ENCODE data around the gene FAM47E.
A peak's percentile ranks its signal among the peaks of the same experiment; 100 is the strongest.
"Not testable (repeated sequence)": the region's sequence is repeated elsewhere in the genome, so short reads cannot be mapped to it uniquely, and the experiment has no call there.

FAM47E gene

GRCh38 chr4:76226418-76226817 lies 25.1 kb upstream of the FAM47E start:
- DNase-seq = peak; percentile 51

GRCh38 chr4:76232681-76233080 lies 18.8 kb upstream of the FAM47E start:
- no peak for DNase-seq

- no peak for DNase-seq
Observed at GRCh38 chr4:76233083-76233482, 18.4 kb upstream of the FAM47E start.

GRCh38 chr4:76233529-76233928 lies 18.0 kb upstream of the FAM47E start:
- DNase-seq = no peak

GRCh38 chr4:76233967-76234678 lies 17.4 kb upstream of the FAM47E start:
- DNase-seq = no peak

GRCh38 chr4:76234679-76235044 lies 16.9 kb upstream of the FAM47E start:
- DNase-seq = no peak

- DNase-seq = no peak
Observed at GRCh38 chr4:76235407-76235806, 16.1 kb upstream of the FAM47E start.

- DNase-seq = no peak
Observed at GRCh38 chr4:76235915-76236314, 15.6 kb upstream of the FAM47E start.

- no peak for DNase-seq
Observed at GRCh38 chr4:76238236-76238635, 13.3 kb upstream of the FAM47E start.

GRCh38 chr4:76238701-76239100 lies 12.8 kb upstream of the FAM47E start:
- DNase-seq = no peak

- DNase-seq = no peak
Observed at GRCh38 chr4:76240236-76240635, 11.3 kb upstream of the FAM47E start.

- not testable (repeated sequence) for DNase-seq
Observed at GRCh38 chr4:76243877-76244276, 7.6 kb upstream of the FAM47E start.

- DNase-seq = no peak
Observed at GRCh38 chr4:76246025-76246424, 5.5 kb upstream of the FAM47E start.

- DNase-seq = no peak
Observed at GRCh38 chr4:76246852-76247251, 4.7 kb upstream of the FAM47E start.

GRCh38 chr4:76250962-76251361 lies 559 bp upstream of the FAM47E start:
- no peak for DNase-seq

- no peak for DNase-seq
Observed at GRCh38 chr4:76252271-76252653, 741 bp downstream of the FAM47E start.

GRCh38 chr4:76253511-76253910 lies 2.0 kb downstream of the FAM47E start:
- DNase-seq = no peak

GRCh38 chr4:76256032-76256431 lies 4.5 kb downstream of the FAM47E start:
- DNase-seq = no peak

- DNase-seq = no peak
Observed at GRCh38 chr4:76256968-76257367, 5.4 kb downstream of the FAM47E start.

- no peak for DNase-seq
Observed at GRCh38 chr4:76257824-76258223, 6.3 kb downstream of the FAM47E start.

GRCh38 chr4:76260571-76260970 lies 9.1 kb downstream of the FAM47E start:
- DNase-seq = no peak

GRCh38 chr4:76265631-76266218 lies 14.2 kb downstream of the FAM47E start:
- no peak for DNase-seq

GRCh38 chr4:76266627-76267026 lies 15.1 kb downstream of the FAM47E start:
- DNase-seq = no peak

GRCh38 chr4:76267811-76268210 lies 16.3 kb downstream of the FAM47E start:
- DNase-seq = no peak

Data from NCI-H1092 (cell line).